Embryonic facial prominence (tissue), 1 donor: ENCODE results near the gene EPSTI1.

Experiments used
- DNase-seq: peaks from one replicate; pipeline ENCODE4 v3.0.0-alpha.2; 2016; ENCODE audit errors: extremely low spot score

The EPSTI1 gene

DNA sequence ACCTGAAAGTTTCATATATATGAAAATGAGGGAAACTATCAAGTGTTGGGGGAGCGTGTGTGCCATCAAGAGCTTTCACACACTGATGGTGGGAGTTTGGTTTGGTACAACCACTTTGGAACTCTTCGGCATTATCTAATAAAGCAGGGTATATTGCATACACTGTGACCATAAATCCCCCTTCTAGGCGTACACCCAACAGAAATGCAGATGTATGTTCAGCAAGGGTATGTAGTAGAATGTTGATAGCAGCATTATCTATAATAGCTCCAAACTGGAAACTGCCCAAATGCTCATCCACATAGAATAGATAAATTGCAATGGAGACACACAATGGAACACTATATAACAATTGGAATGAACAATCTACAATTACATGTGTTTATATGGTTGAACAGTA, 139.9 kb downstream of the EPSTI1 start:
- no peak for DNase-seq

DNA sequence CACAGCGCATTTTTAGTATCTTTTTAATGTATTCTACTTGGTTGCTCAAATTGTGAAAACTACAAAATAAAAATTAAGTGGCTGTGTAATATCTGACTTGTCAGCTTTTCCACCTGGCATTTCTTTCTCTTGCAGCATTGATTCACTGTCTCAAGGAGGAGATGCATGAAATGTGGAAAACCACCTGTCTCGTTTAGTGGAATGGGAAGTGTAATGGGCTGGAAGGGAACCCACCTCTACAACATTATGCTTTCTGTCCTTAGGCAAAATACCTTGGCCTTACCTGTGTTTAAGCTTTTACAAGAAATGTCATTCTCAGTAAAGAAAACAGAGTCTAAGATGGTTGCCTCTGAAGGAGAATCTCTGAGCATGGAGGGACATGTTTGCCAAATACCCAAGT, 142.8 kb downstream of the EPSTI1 start:
- no peak for DNase-seq

DNA sequence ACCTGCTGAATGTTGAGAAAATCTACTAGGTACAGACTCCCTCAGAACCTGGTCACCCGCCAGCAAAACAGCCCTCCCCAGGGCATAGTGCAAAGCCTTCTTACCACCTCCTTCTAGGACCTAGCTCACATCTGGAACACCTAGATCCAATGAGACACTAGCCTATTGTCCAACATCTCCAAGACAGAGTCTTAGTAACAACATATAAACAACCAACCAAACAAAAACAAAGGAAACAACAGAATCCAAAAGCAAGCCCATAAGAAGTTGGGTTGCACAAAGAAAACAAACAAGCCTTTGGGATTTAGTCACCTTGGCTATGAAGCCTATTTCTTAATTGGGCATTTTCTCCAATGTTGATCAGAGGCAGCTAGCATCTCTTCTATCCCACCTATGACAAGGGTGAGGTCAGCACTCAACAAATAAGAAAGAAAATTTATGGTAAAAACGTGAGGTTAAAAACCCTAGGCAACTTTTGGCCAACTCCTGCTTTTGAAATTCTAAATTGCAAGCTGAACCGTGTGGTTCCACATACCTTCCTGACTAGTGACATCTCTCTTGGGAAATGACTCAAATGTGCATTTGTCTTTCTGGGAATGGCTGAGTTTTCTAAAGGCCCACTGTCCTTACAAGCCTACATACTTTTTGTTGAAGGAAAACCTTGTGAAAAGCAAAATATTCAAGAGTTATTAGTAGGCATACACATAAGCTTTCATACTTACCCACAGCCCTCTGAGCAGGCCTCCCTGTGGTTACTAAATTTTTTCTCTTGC, 144.0 kb downstream of the EPSTI1 start:
- no peak for DNase-seq

DNA sequence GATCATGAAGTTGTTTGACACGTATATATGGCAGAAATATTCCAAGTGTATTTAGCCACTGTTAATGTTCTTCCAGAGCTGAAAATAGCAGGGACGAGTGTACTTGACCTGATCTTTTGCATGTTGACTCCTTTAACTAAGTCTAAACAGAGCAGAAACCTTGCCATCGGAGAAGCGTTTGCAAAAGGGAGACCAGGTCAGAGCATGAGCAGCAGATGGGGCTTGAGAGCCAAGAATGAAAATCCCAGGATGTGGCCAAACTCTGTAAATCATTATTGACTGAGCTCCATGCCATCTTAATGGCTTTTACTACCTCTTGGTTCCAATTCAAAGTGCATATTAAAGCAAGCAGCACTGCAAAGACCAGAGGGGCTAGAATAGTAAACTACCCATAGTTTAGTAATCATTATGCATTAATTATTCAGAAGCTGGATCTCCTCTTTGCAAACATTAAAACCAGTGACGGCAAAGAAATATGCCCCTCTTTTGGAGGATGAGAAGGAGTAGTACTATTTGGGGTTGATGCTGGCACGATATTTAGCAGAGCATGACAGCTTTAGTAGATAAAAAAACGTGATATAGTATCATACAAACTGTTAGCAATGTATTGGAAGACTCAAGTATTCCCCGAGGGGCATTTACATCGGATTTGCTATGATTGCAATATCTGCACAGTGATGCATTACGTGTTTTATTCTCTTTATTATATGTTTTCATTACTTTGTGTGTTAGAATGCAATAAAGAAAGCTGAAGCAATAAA, 154.9 kb downstream of the EPSTI1 start:
- no peak for DNase-seq
